Common myeloid progenitor, CD34-positive (primary cell): ENCODE measurements around the gene IRF2.

Experiments used
- CTCF ChIA-PET: fragments of 350-600 bp; sonication (Branson Sonifier 250); formaldehyde crosslinking; loops from one replicate; lab custom pipeline; 2021; ENCODE audit warnings: antibody characterized with exemption; lab: Charles Lee
- POLR2A ChIA-PET: fragments of 350-600 bp; sonication (Branson Sonifier 250); formaldehyde crosslinking; loops from one replicate; lab custom pipeline; 2021; ENCODE audit warnings: antibody characterized with exemption; lab: Charles Lee
- DNase-seq, 3 donors: peaks; one replicate each; pipeline versions ENCODE4 v3.0.0 to v3.0.0-alpha.2; 2013
- H3K27ac ChIP-seq, 2 experiments: 1 replicate in 1 of 2; 2 replicates in 1 of 2; pipeline ENCODE4 v1.7.0; 2013; ENCODE audit warnings: inconsistent platforms in 2 of 2, low read length in 2 of 2, mild to moderate bottlenecking in 2 of 2, low read depth in 1 of 2, moderate library complexity in 1 of 2; ENCODE audit not compliant: severe bottlenecking in 2 of 2, insufficient read depth in 1 of 2, poor library complexity in 1 of 2
- H3K27me3 ChIP-seq, 5 experiments: replicated peaks in 2 of 5; 1 replicate in 3 of 5; 2 replicates in 2 of 5; pipeline versions ENCODE4 v1.6.1 to v1.7.0; 2013; ENCODE audit warnings: low read length in 4 of 5, mild to moderate bottlenecking in 2 of 5, moderate library complexity in 2 of 5, inconsistent platforms in 1 of 5; ENCODE audit not compliant: insufficient read depth in 5 of 5, control insufficient read depth in 4 of 5
- H3K36me3 ChIP-seq, 4 experiments: 1 replicate in 2 of 4; 2 replicates in 2 of 4; pipeline versions ENCODE4 v1.6.1 to v1.7.0; 2013; ENCODE audit warnings: low read length in 3 of 4, control low read depth in 1 of 4, mild to moderate bottlenecking in 1 of 4; ENCODE audit not compliant: control insufficient read depth in 4 of 4, insufficient read depth in 4 of 4
- H3K4me1 ChIP-seq, 4 experiments: 1 replicate in 3 of 4; 2 replicates in 1 of 4; pipeline versions ENCODE4 v1.6.1 to v1.7.1; 2013; ENCODE audit warnings: low read length in 3 of 4, mild to moderate bottlenecking in 3 of 4, control low read depth in 1 of 4, inconsistent platforms in 1 of 4, moderate library complexity in 1 of 4; ENCODE audit not compliant: control insufficient read depth in 4 of 4, insufficient read depth in 4 of 4; ENCODE audit errors: control extremely low read depth in 1 of 4
- H3K4me3 ChIP-seq, 7 experiments: 1 replicate in 4 of 7; 2 replicates in 3 of 7; pipeline versions ENCODE4 v1.5.1 to v1.7.0; 2013; ENCODE audit warnings: mild to moderate bottlenecking in 7 of 7, low read length in 6 of 7, moderate library complexity in 6 of 7, inconsistent platforms in 2 of 7, low read depth in 2 of 7, control low read depth in 1 of 7; ENCODE audit not compliant: insufficient read depth in 4 of 7, control insufficient read depth in 1 of 7; ENCODE audit errors: extremely low read depth in 1 of 7
- H3K9me3 ChIP-seq, 5 experiments: 1 replicate in 4 of 5; 2 replicates in 1 of 5; pipeline versions ENCODE4 v1.6.1 to v1.7.1; 2013; ENCODE audit warnings: low read length in 4 of 5, mild to moderate bottlenecking in 2 of 5, inconsistent platforms in 1 of 5, low read depth in 1 of 5, moderate library complexity in 1 of 5; ENCODE audit not compliant: control insufficient read depth in 4 of 5, insufficient read depth in 2 of 5; ENCODE audit errors: control extremely low read depth in 1 of 5
- WGBS: methylation state at CpG from one replicate; pipeline ENCODE4 v1.1.5; 2013; ENCODE audit not compliant: insufficient coverage; 5-methylcytosine and 5-hydroxymethylcytosine counted together

Gene IRF2

DNA sequence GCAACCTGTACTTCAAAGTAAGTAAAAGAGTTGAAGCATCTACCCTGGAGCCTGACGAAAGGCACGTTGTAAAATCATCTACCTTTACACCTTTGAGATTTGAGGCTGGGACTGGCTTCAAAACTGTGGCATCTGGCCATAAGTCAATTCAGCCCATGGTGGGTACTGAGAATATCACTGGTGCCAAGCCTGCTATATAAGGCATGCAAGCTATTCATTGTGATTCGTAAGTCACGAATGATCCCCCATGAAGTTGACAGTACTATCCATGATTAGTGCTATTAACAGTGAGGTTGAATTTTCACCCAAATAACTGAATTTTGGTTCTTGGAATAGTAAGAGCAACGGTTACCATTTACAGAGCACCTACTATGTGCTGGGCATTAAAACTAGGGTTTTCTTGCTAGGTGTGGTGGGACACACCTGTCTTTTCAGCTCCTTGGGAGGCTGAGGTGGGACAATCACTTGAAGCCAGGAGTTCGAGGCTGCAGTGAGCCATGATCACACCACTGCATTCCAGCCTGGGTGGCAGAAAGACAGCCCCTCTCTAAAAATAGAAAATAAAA is 39.8 kb downstream of the IRF2 start:
- H3K4me1 ChIP-seq, result peaks cover 8 to 22% (median 16%) of the 10 kb centered on the region in 4 experiments
- H3K4me3 ChIP-seq, result no peak overlapping the region
- peaks cover 0 to 2% (median 0%) of the 10 kb centered on the region in 4 experiments for H3K36me3 ChIP-seq
- H3K27ac ChIP-seq, result no peak overlapping the region
- no peaks in the 10 kb centered on the region for H3K27me3 ChIP-seq
- POLR2A ChIA-PET, result no interaction called here
- DNase-seq, result no peak
- 92% methylated on average over 5 of the region's 6 CpGs for WGBS
- CTCF ChIA-PET, result interaction anchor here (0.9 kb wide), 1 partner anchor 9 kb away, joined by 3 read pairs; no protein-coding TSS in a partner anchor
- H3K9me3 ChIP-seq, result no peaks in the 10 kb centered on the region

DNA sequence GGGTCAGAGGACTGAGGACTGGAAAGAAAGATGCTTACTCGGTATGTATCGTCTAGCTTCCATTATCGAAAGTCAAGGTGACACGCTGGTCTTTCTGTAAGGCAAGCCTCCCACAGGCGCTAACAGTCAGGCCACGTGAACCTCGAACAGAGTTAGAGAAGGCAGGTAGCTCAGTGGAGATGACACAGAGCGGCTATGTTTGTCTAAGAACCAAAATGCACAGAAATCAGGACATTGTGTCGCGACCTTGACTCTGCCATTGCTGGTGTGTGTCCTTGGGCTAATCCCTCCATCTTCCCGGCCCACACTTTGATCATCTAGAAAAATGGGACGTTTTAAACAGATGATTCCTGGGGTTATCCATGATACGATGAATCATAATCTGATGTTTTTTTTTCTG is 40.3 kb downstream of the IRF2 start:
- CTCF ChIA-PET, result interaction anchor here (0.9 to 1.0 kb wide), 2 partner anchors 9 to 170 kb away, joined by 3 read pairs; no protein-coding TSS in a partner anchor
- 96% methylated on average over 11 of the region's 13 CpGs for WGBS

DNA sequence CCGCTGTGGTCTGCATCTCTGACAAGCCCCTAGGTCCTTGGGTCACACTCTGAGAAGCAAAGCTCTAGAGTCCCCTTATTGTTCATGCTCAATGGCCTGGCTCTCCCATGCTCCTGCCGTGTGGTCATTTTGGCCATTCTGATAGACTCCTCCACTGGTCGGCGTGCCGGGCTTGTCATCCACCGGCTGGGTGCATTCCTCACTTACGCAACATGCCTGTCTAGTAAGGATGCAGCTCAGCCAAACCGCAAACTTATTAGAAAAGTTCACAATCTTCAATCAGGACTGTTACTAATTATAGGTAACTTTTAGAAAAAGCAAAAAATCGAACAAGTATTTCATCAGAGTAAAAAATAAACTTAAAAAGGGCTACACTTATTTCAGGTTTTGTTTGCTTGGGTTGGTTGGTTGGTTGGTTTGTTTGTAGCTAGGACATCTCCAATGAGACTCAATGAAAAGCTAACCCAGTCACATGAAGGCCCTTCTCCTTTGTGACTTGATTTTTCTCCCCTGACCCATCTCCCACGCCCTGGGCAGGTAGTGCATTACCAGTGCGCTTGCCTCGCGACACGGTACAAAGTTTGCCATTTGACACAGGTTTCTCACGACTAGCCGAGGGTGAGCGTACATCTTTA is 41.0 kb downstream of the IRF2 start:
- Histone ChIP-seq H3K27me3 (no peaks in the 10 kb centered on the region), H3K4me1 (peaks cover 7 to 16% (median 10%) of the 10 kb centered on the region in 4 experiments), H3K9me3 (no peaks in the 10 kb centered on the region), H3K27ac (no peak overlapping the region), H3K4me3 (no peak overlapping the region), H3K36me3 (peaks cover 0 to 2% (median under 1%) of the 10 kb centered on the region in 4 experiments)
- CTCF ChIA-PET, result interaction anchor here (0.9 to 1.4 kb wide), 3 partner anchors 9 to 169 kb away, joined by 3 to 5 read pairs (median 3); no protein-coding TSS in a partner anchor
- POLR2A ChIA-PET, result interaction anchor here (0.6 kb wide), 1 partner anchor 10 kb away, joined by 3 read pairs; no protein-coding TSS in a partner anchor
- WGBS, result 98% methylated on average over 14 of the region's 17 CpGs
- DNase-seq, result no peak

More for the DNA sequence above, 40.3 kb downstream of the IRF2 start:
- Histone ChIP-seq H3K36me3 (peaks cover 0 to 2% (median 0%) of the 10 kb centered on the region in 4 experiments), H3K4me3 (no peak overlapping the region), H3K27ac (no peak overlapping the region), H3K9me3 (no peaks in the 10 kb centered on the region), H3K27me3 (no peaks in the 10 kb centered on the region), H3K4me1 (peaks cover 8 to 22% (median 16%) of the 10 kb centered on the region in 4 experiments)
- DNase-seq, result no peak
- POLR2A ChIA-PET, result no interaction called here

DNA sequence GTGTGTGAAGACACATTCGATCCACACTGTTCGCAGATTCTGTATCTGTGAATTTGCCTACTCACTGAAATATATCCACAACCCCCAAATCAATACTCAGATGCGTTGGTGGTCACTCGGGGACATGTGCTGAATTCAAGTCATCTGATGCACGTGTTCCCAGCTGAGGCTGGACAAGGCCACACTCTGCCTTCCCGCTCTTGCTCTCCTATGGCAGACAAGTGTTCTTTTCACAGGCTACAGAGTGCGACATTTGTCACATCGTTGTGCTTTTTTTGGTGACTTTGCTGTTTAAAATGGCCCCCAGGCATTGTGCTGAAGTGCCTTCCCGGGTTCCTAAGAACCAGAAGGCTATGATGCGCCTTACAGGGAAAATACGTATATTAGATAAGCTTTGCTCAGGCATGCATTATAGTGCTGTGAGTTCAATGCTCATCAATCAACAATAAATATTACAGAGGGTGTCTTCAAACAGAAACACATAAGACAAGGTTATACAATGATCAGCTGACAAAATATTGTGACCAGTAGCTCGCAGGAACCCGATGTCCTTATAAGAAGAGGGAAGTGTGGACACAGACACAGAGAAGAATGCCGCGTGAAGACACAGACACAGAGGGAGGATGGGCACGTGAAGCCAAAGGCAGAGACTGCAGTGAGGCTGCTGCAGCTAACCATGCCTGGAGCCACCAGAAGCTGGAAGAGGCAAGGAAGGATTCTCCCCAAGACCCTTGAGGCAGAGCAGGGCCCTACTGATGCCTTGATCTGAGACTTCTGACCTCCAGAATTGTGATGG is 42.0 kb downstream of the IRF2 start:
- Histone ChIP-seq H3K27ac (no peak overlapping the region), H3K36me3 (peaks cover 0 to 3% (median under 1%) of the 10 kb centered on the region in 4 experiments), H3K4me3 (no peak overlapping the region), H3K4me1 (peaks cover under 1 to 5% (median 1%) of the 10 kb centered on the region in 4 experiments), H3K27me3 (no peaks in the 10 kb centered on the region), H3K9me3 (no peaks in the 10 kb centered on the region)
- WGBS, result 97% methylated on average over 13 of the region's 16 CpGs
- no peak for DNase-seq
- CTCF ChIA-PET, result interaction anchor here (1.4 kb wide), 1 partner anchor 41 kb away, joined by 5 read pairs; no protein-coding TSS in a partner anchor
- POLR2A ChIA-PET, result no interaction called here

DNA sequence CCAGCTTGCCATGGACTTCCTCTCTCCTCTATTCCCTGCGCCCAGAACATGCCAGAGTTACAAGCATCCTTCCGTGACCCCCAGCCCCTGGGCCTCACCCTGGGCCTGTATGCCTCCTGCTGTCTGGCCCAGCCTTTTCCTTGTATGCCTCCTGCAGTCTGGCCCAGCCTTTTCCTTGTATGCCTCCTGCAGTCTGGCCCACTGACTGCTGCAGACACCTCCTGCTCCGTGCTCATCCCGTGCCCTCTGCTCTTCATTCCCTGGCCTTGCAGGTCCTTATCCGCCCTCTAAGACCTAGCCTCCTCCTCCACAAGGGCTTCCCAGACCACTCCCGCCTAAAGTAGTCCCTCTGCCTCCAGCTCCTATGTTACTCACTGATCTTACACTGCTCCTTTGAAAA is 44.2 kb downstream of the IRF2 start:
- WGBS, result 96% methylated on average over 6 of the region's 6 CpGs
- H3K27me3 ChIP-seq, result no peaks in the 10 kb centered on the region
- no peak for DNase-seq
- H3K9me3 ChIP-seq, result no peaks in the 10 kb centered on the region
- H3K4me3 ChIP-seq, result no peak overlapping the region
- POLR2A ChIA-PET, result no interaction called here
- H3K27ac ChIP-seq, result no peak overlapping the region
- peaks cover 7 to 18% (median 12%) of the 10 kb centered on the region in 4 experiments for H3K36me3 ChIP-seq
- CTCF ChIA-PET, result no interaction called here
- peaks cover 0 to 3% (median 0%) of the 10 kb centered on the region in 4 experiments for H3K4me1 ChIP-seq

DNA sequence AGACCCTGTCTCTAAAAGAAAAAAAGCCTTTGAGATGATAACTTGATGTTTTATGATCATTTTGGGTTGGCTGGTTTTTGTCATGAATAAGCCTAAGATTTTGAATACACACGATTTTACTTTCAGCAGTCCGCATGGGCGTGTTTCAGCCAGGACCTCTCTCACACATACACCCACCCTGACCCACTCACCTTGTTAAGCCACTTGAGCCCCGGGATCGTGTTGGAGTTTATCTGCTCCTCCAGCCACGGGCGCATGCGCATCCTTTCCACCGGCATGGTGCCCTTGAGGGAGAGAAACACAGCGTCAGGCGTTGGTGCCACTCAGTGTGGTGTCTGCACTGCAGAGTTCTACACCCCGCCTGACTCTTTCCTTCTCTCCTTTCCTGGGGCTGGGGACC is 45.6 kb downstream of the IRF2 start:
- ChIA-PET CTCF (interaction anchor here (2.2 kb wide), 1 partner anchor 9 kb away, joined by 10 read pairs; no protein-coding TSS in a partner anchor), POLR2A (no interaction called here)
- no peaks in the 10 kb centered on the region for H3K27me3 ChIP-seq
- H3K9me3 ChIP-seq, result no peaks in the 10 kb centered on the region
- peaks cover 0 to 3% (median 0%) of the 10 kb centered on the region in 4 experiments for H3K4me1 ChIP-seq
- 100% methylated on average over 12 of the region's 12 CpGs for WGBS
- H3K4me3 ChIP-seq, result no peak overlapping the region
- H3K36me3 ChIP-seq, result peaks cover 11 to 32% (median 17%) of the 10 kb centered on the region in 4 experiments
- H3K27ac ChIP-seq, result no peak overlapping the region
- DNase-seq, result no peak
